H7 (cell line): ENCODE measurements around the gene LRRC26. TPM values are rescaled to one million over a fixed set of nuclear protein-coding genes. Genes with fewer than 3 reads are reported as not detected.

ENCODE experiments used
- DNase-seq: peaks from one replicate; pipeline ENCODE4 v3.0.0; 2012
- H3K27me3 ChIP-seq: 2 replicates; pipeline ENCODE4 v1.6.0; 2011; ENCODE audit warnings: mild to moderate bottlenecking, low read length; ENCODE audit not compliant: control insufficient read depth, insufficient read depth
- H3K36me3 ChIP-seq: replicated peaks from 2 replicates; pipeline ENCODE4 v1.5.1; 2011; ENCODE audit warnings: low read length; ENCODE audit not compliant: control insufficient read depth, insufficient read depth
- H3K4me3 ChIP-seq: 2 replicates; pipeline ENCODE4 v1.5.1; 2011; ENCODE audit warnings: low read depth, mild to moderate bottlenecking, control low read depth, low read length, moderate library complexity; ENCODE audit not compliant: insufficient read depth
- total RNA-seq: library from RNA; depleted of rRNA; stranded (reverse); fragments of >200 nt; shearing (Covaris generic); gene quantifications from 2 replicates; pipeline ENCODE4 v1.2.3, GENCODE V29; 2014

LRRC26 gene
- total RNA-seq, 1 experiment from 2014 or later = 0.59 TPM

- DNase-seq = no peak
- Histone ChIP-seq H3K4me3 (peak overlapping the region; percentile 95), H3K36me3 (peaks cover 4% of the 10 kb centered on the region), H3K27me3 (no peaks in the 10 kb centered on the region)
Measured at GRCh38 chr9:137204731-137205125, 34.9 kb upstream of the LRRC26 start.

GRCh38 chr9:137202966-137203365 lies 33.1 kb upstream of the LRRC26 start:
- peaks cover 2% of the 10 kb centered on the region; the same call in 1 of the 2 replicates for H3K36me3 ChIP-seq
- H3K4me3 ChIP-seq = no peak overlapping the region
- no peak for DNase-seq
- H3K27me3 ChIP-seq = no peaks in the 10 kb centered on the region

DNA sequence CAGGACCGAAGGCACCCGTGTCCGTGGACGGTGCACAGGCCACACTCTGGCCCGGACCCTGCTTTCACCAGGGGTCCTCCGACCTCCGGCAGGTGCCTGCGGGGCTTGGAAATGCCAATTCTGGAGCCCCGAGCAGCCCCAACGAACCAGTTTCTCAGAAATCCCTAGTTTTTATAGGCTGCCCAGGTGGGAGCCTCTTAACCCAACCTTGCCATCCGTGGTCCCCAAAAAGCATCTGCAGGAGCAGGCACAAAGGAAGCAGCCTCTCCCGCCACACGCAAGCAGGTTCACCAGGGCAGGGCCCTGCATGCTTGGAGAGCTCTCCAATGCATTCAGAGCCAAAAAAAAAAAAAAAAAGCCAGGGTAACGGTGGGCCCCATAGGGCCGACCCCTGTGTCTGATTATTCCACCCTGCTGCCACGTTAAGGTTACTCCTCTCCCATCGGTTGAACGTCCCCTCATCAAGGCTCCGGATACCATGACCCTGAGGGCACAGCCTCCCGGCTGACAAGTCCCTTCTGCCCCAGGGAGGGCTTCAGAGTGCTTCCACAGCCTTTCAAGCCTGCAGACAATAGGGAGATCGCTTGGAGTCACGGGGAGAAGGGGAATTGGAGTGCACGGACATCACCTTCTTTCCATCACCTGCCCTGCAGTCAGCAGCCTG lies 31.5 kb upstream of the LRRC26 start:
- H3K36me3 ChIP-seq = peaks cover 2% of the 10 kb centered on the region; the same call in 1 of the 2 replicates
- DNase-seq = peak; percentile 75
- no peaks in the 10 kb centered on the region for H3K27me3 ChIP-seq
- peak overlapping the region; percentile 68 for H3K4me3 ChIP-seq

GRCh38 chr9:137200311-137201204 lies 30.7 kb upstream of the LRRC26 start, which contains the start of gene TPRN:
Gene TPRN, minus strand, starts transcription at chr9:137200741. Its CDS starts 30 bp downstream, at chr9:137200711.
- no peaks in the 10 kb centered on the region for H3K27me3 ChIP-seq
- H3K4me3 ChIP-seq = peak within 1 kb of the TSS; percentile 68
- DNase-seq = peak; percentile 100
- peaks cover 2% of the 10 kb centered on the region; the same call in 1 of the 2 replicates for H3K36me3 ChIP-seq

GRCh38 chr9:137199411-137200121 lies 29.7 kb upstream of the LRRC26 start:
- H3K4me3 ChIP-seq = peak overlapping the region; percentile 42
- H3K36me3 ChIP-seq = peaks cover 2% of the 10 kb centered on the region; the same call in 1 of the 2 replicates
- DNase-seq = peak; percentile 80
- H3K27me3 ChIP-seq = no peaks in the 10 kb centered on the region

GRCh38 chr9:137198902-137199283 lies 29.0 kb upstream of the LRRC26 start:
- H3K4me3 ChIP-seq = no peak overlapping the region
- DNase-seq = no peak
- H3K27me3 ChIP-seq = no peaks in the 10 kb centered on the region
- H3K36me3 ChIP-seq = no peaks in the 10 kb centered on the region; the same call in 1 of the 2 replicates

GRCh38 chr9:137198051-137198901 lies 28.4 kb upstream of the LRRC26 start:
- Histone ChIP-seq H3K4me3 (no peak overlapping the region), H3K27me3 (no peaks in the 10 kb centered on the region), H3K36me3 (no peaks in the 10 kb centered on the region; the same call in 1 of the 2 replicates)
- no peak for DNase-seq

GRCh38 chr9:137195525-137196220 lies 25.8 kb upstream of the LRRC26 start:
- no peak for DNase-seq
- H3K36me3 ChIP-seq = no peaks in the 10 kb centered on the region; the same call in 1 of the 2 replicates
- no peaks in the 10 kb centered on the region for H3K27me3 ChIP-seq
- H3K4me3 ChIP-seq = no peak overlapping the region

DNA sequence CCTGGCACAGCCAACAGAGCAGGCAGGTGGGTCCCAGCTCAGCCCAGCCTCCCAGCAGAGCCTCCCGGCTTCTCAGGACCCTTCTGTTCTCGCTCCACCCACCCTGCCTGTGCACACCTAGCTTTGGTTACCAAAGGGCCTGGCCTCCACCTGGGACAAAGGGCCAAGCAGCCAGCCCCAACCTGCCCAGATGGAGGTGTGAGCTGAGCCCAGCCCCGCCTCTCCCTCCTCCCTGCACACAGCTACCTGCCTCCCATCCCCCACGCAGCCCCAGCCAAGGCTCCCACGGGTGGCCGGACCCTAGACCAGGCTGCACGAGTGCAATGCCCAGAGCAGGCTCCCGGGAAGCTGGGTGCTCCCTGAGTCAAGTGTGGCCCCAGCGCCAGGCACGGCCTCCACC lies 25.1 kb upstream of the LRRC26 start:
- no peak for DNase-seq
- no peaks in the 10 kb centered on the region; the same call in 1 of the 2 replicates for H3K36me3 ChIP-seq
- H3K27me3 ChIP-seq = no peaks in the 10 kb centered on the region
- no peak overlapping the region for H3K4me3 ChIP-seq

DNA sequence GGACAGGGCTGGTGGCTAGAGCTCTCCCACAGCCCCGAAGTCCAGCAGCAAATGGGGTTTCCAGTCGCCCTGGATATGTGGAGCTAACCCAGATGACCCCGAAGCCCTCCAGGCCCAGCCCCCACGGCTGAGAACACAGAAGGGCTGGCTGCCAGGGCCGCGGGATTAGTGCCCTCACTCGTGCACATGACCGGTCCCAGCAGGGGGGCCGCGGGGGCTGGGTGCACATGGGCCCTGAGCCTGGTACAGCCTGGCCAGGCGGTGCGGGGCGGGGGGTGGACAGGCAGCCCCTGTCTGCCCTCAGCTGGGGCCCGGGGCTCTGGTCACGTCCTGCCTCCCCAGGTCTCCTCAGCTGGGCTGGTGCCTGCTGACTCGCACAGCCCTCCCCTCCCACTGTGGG lies 24.5 kb upstream of the LRRC26 start:
- DNase-seq = peak; percentile 67
- Histone ChIP-seq H3K4me3 (no peak overlapping the region), H3K27me3 (no peaks in the 10 kb centered on the region), H3K36me3 (no peaks in the 10 kb centered on the region; the same call in 1 of the 2 replicates)

GRCh38 chr9:137193771-137194170 lies 23.9 kb upstream of the LRRC26 start:
- no peak overlapping the region for H3K4me3 ChIP-seq
- no peak for DNase-seq
- no peaks in the 10 kb centered on the region for H3K27me3 ChIP-seq
- no peaks in the 10 kb centered on the region; the same call in 1 of the 2 replicates for H3K36me3 ChIP-seq

- Histone ChIP-seq H3K4me3 (no peak overlapping the region), H3K27me3 (no peaks in the 10 kb centered on the region), H3K36me3 (no peaks in the 10 kb centered on the region; the same call in 1 of the 2 replicates)
- no peak for DNase-seq
Measured at GRCh38 chr9:137192859-137193258, 23.0 kb upstream of the LRRC26 start.

DNA sequence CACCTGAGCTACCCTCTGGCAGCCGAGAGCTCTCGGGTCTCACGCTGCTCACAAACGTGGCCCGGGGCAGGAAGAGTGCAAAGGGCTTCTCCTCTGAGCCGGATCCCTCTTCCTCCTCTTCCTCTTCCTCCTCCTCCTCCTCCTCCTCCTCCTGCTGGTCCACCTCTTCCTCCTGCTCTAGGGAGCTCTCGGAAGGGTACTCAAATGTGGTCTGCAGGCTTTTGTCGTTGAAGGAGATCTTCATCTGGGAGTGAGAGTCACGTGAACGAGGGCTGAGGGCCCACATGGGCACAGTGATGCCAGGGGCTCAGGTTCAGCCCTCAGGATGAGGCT lies 22.6 kb upstream of the LRRC26 start:
- no peak for DNase-seq
- H3K36me3 ChIP-seq = no peaks in the 10 kb centered on the region; the same call in 1 of the 2 replicates
- no peaks in the 10 kb centered on the region for H3K27me3 ChIP-seq
- H3K4me3 ChIP-seq = no peak overlapping the region
